GM12873 (cell line): Measurements from ENCODE around the gene AGRN.

Experiments used
- CTCF ChIP-seq: IDR thresholded peaks from 2 replicates; pipeline ENCODE4 v1.5.1; 2012; ENCODE audit warnings: low read depth, mild to moderate bottlenecking, moderate library complexity, low read length, control low read depth; ENCODE audit not compliant: insufficient read depth; ENCODE audit errors: missing control alignments

Gene AGRN

GRCh38 chr1:1055841-1056736 lies 36.2 kb downstream of the AGRN start:
- TF ChIP-seq CTCF: no peak

GRCh38 chr1:1058088-1058905 lies 38.4 kb downstream of the AGRN start:
- no peak for TF ChIP-seq CTCF

GRCh38 chr1:1058921-1059493 lies 39.1 kb downstream of the AGRN start:
- TF ChIP-seq CTCF: peak; percentile 41

- TF ChIP-seq CTCF: no peak
Measured at GRCh38 chr1:1059494-1060280, 39.8 kb downstream of the AGRN start.

GRCh38 chr1:1060281-1061000 lies 40.5 kb downstream of the AGRN start:
- TF ChIP-seq CTCF: no peak

- TF ChIP-seq CTCF: no peak
Measured at GRCh38 chr1:1061682-1062345, 41.9 kb downstream of the AGRN start.
